Endothelial cell of umbilical vein (primary cell): Measurements from ENCODE around the gene SLC44A5. TPM values are rescaled to one million over a fixed set of nuclear protein-coding genes. Genes with fewer than 3 reads are reported as not detected.
A peak's percentile ranks its signal among the peaks of the same experiment; 100 is the strongest.

ENCODE experiments used
- BruUV-seq: library from RNA; stranded (reverse); fragments of 400-500 nt; replicated peaks from 2 replicates; lab custom pipeline; 2021; lab: Mats Ljungman, UMichigan
- CTCF ChIA-PET: fragments of 300-600, 350-600 bp; sonication (Branson Sonifier 250); formaldehyde crosslinking; loops from one replicate; lab custom pipeline; 2021; ENCODE audit warnings: antibody characterized with exemption, inconsistent platforms; lab: Charles Lee
- POLR2A ChIA-PET: fragments of 300-600, 350-600 bp; sonication (Branson Sonifier 250); formaldehyde crosslinking; loops from one replicate; lab custom pipeline; 2021; ENCODE audit warnings: antibody characterized with exemption, inconsistent platforms; lab: Charles Lee
- DNase-seq: peaks from one replicate; pipeline ENCODE4 v3.0.0-alpha.2; 2011; ENCODE audit warnings: low read depth, low spot score
- FAIRE-seq: peaks from 2 replicates; lab custom pipeline; 2011; peaks lifted over from hg19 to GRCh38; lab: Jason Lieb, UNC
- H2AFZ ChIP-seq: 2 replicates; pipeline ENCODE4 v1.6.0; 2012; ENCODE audit warnings: low read depth, low read length, control low read depth, inconsistent platforms
- H3K27ac ChIP-seq: 2 replicates; pipeline ENCODE4 v1.5.1; 2011; ENCODE audit warnings: low read depth, mild to moderate bottlenecking, control low read depth, low read length, moderate library complexity; ENCODE audit not compliant: insufficient read depth
- H3K27me3 ChIP-seq, 2 experiments: 2 replicates each; pipeline versions ENCODE4 v1.6.0 to v1.6.1; 2011; ENCODE audit warnings: low read length in 2 of 2, mixed read lengths in 1 of 2; ENCODE audit not compliant: control insufficient read depth in 2 of 2, insufficient read depth in 2 of 2
- H3K36me3 ChIP-seq, 2 experiments: 2 replicates in 1 of 2; 3 replicates in 1 of 2; pipeline ENCODE4 v1.5.1; 2011; ENCODE audit warnings: low read length in 2 of 2, mild to moderate bottlenecking in 1 of 2, moderate library complexity in 1 of 2; ENCODE audit not compliant: control insufficient read depth in 2 of 2, insufficient read depth in 2 of 2; ENCODE audit errors: extremely low read depth in 1 of 2
- H3K4me1 ChIP-seq: 3 replicates; pipeline ENCODE4 v1.5.1; 2011; ENCODE audit warnings: mild to moderate bottlenecking, low read length; ENCODE audit not compliant: control insufficient read depth, insufficient read depth; ENCODE audit errors: extremely low read depth
- H3K4me2 ChIP-seq: 2 replicates; pipeline ENCODE4 v1.6.1; 2011; ENCODE audit warnings: low read length, control low read depth, mixed read lengths; ENCODE audit not compliant: insufficient read depth
- H3K4me3 ChIP-seq, 3 experiments: fragments of 200-600 bp in 1 of 3; sonication (generic), shearing (Covaris generic) in 1 of 3; replicated peaks in 1 of 3; 2 replicates each; pipeline ENCODE4 v1.5.1; 2011 to 2016; ENCODE audit warnings: control low read depth in 3 of 3, low read length in 3 of 3, mild to moderate bottlenecking in 2 of 3, inconsistent platforms in 1 of 3, low read depth in 1 of 3, moderate library complexity in 1 of 3; ENCODE audit not compliant: insufficient read depth in 1 of 3
- H3K79me2 ChIP-seq: 2 replicates; pipeline ENCODE4 v1.6.0; 2012; ENCODE audit warnings: low read length, inconsistent platforms; ENCODE audit not compliant: control insufficient read depth, insufficient read depth
- H3K9ac ChIP-seq: replicated peaks from 2 replicates; pipeline ENCODE3; 2011; ENCODE audit warnings: low read length, control low read depth; ENCODE audit not compliant: insufficient read depth; ENCODE audit errors: extremely low read depth
- H3K9me1 ChIP-seq: replicated peaks from 3 replicates; pipeline ENCODE4 v1.6.0; 2011; ENCODE audit warnings: mild to moderate bottlenecking, low read length; ENCODE audit not compliant: control insufficient read depth, insufficient read depth; ENCODE audit errors: extremely low read depth
- H3K9me3 ChIP-seq: replicated peaks from 2 replicates; pipeline ENCODE4 v1.5.1; 2012; ENCODE audit warnings: low read length, inconsistent platforms; ENCODE audit not compliant: control insufficient read depth, insufficient read depth
- H4K20me1 ChIP-seq: replicated peaks from 2 replicates; pipeline ENCODE3; 2011; ENCODE audit warnings: mild to moderate bottlenecking, low read length; ENCODE audit not compliant: control insufficient read depth, insufficient read depth; ENCODE audit errors: extremely low read depth
- GATA2 ChIP-seq: IDR thresholded peaks from 2 replicates; pipeline ENCODE4 v1.7.0; 2011; ENCODE audit warnings: low read depth, mild to moderate bottlenecking, moderate library complexity, mixed read lengths, low read length; ENCODE audit not compliant: insufficient read length, insufficient read depth
- JUN ChIP-seq: IDR thresholded peaks from 2 replicates; pipeline ENCODE4 v1.6.1; 2011; ENCODE audit warnings: borderline replicate concordance, low read depth; ENCODE audit not compliant: insufficient read length, insufficient read depth
- MYC ChIP-seq: IDR thresholded peaks from one replicate; pipeline ENCODE4 v1.6.1; 2011; ENCODE audit warnings: mild to moderate bottlenecking, low read depth, low read length
- POLR2A ChIP-seq: IDR thresholded peaks from 2 replicates; pipeline ENCODE4 v1.6.1; 2012; ENCODE audit warnings: low read depth, mild to moderate bottlenecking, control low read depth, low read length
- POLR2AphosphoS5 ChIP-seq: IDR thresholded peaks from 2 replicates; pipeline ENCODE4 v1.6.1; 2012; ENCODE audit warnings: low read depth, mild to moderate bottlenecking, control low read depth, low read length, moderate library complexity; ENCODE audit not compliant: insufficient read depth
- dilution Hi-C: fragments of 300-500 bp; cut with MboI; formaldehyde crosslinking; loops from one replicate; pipeline ENCODE4 v1.15.0; 2019; ENCODE audit warnings: low sequenced_read_pairs; ENCODE audit not compliant: extremely low pct_ligation_motif_present
- intact Hi-C: fragments of 100-400 bp; cut with micrococcal nuclease; formaldehyde crosslinking; loops from one replicate; pipeline ENCODE4 v1.10.0; 2022
- polyA plus RNA-seq, 4 experiments: library from polyadenylated mRNA; depleted of rRNA in 3 of 4; stranded (reverse) in 3 of 4; unstranded in 1 of 4; fragments of >200 nt; gene quantifications; 2 replicates each; pipeline versions ENCODE4 v1.2.1 to v1.2.3, GENCODE V29; 2011 to 2012; ENCODE audit warnings: missing spikeins in 1 of 4
- total RNA-seq: library from RNA; stranded (reverse); gene quantifications from 2 replicates; pipeline ENCODE4 v1.2.3, GENCODE V29; 2021

SLC44A5 gene
- total and polyA plus RNA-seq, 2 donors (not counting 3 experiments of a cell fraction or from before 2014, with no cell fraction given) = 1.6 to 3.2 TPM

DNA sequence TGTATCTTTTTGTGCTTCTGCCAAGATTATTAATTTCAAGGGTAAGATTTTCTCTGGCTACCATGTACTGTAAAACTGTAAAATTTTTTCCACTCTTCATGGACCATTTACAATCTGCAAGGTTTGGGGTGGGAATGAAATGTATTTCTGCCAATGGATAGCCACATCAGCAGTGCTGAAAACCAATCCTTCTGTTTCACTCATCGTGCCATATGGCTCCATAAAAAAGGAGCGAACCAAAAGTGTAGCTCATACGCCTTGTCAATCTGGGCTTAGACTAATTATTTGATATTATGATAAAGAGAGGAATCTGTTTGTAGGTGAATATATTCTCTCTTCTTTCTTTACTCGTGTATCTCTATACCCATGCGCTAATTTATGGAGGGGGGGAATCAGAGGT, 3.0 kb upstream of the SLC44A5 start:
- Histone ChIP-seq H2AFZ (no peak overlapping the region), H3K4me1 (peaks cover 12% of the 10 kb centered on the region), H3K4me3 (no peak overlapping the region), H3K9me3 (no peaks in the 10 kb centered on the region), H3K79me2 (no peaks in the 10 kb centered on the region), H3K4me2 (peak overlapping the region; percentile 90), H3K36me3 (no peaks in the 10 kb centered on the region), H3K9ac (no peak overlapping the region), H3K27ac (no peak overlapping the region), H4K20me1 (no peaks in the 10 kb centered on the region), H3K27me3 (peaks cover 0 to 3% of the 10 kb centered on the region in 2 experiments), H3K9me1 (no peaks in the 10 kb centered on the region)
- no peak for FAIRE-seq
- dilution Hi-C loops = no loop called here
- no TSS peak for BruUV-seq
- TF ChIP-seq POLR2AphosphoS5 = no peak
- no peak for TF ChIP-seq JUN
- no peak for TF ChIP-seq MYC
- DNase-seq = no peak
- intact Hi-C loops = loop anchor here (2.0 to 5.0 kb wide), 2 partner anchors 19 to 72 kb away; no protein-coding TSS in a partner anchor
- POLR2A ChIA-PET = no interaction called here
- CTCF ChIA-PET = interaction anchor here (1.2 to 6.3 kb wide), 12 partner anchors 9 to 380 kb away, joined by 3 to 96 read pairs (median 6); no protein-coding TSS in a partner anchor

- H3K27me3 ChIP-seq = peaks cover 0 to 3% of the 10 kb centered on the region in 2 experiments
- H3K9me3 ChIP-seq = no peaks in the 10 kb centered on the region
- no peak overlapping the region for H3K27ac ChIP-seq
- TF ChIP-seq POLR2AphosphoS5 = no peak
- no peak for TF ChIP-seq JUN
- no peak for TF ChIP-seq GATA2
- no peak for TF ChIP-seq POLR2A
- ChIA-PET CTCF (interaction anchor here (3.1 to 6.3 kb wide), 4 partner anchors 15 to 379 kb away, joined by 28 to 96 read pairs (median 60); no protein-coding TSS in a partner anchor), POLR2A (no interaction called here)
- H2AFZ ChIP-seq = no peak overlapping the region
- H4K20me1 ChIP-seq = no peaks in the 10 kb centered on the region
- dilution Hi-C loops (no loop called here), intact Hi-C loops (loop anchor here (5.0 kb wide), 1 partner anchor 71 kb away; no protein-coding TSS in a partner anchor)
- DNase-seq (no peak), FAIRE-seq (no peak)
- no peaks in the 10 kb centered on the region for H3K79me2 ChIP-seq
- H3K4me2 ChIP-seq = no peak overlapping the region
- H3K9ac ChIP-seq = no peak overlapping the region
- peaks cover 12% of the 10 kb centered on the region for H3K4me1 ChIP-seq
- no peaks in the 10 kb centered on the region for H3K36me3 ChIP-seq
- no peaks in the 10 kb centered on the region for H3K9me1 ChIP-seq
- H3K4me3 ChIP-seq = no peak overlapping the region
- BruUV-seq = no TSS peak
Measured at GRCh38 chr1:75612976-75613375, 2.1 kb upstream of the SLC44A5 start.
